Progenitor cell of endocrine pancreas (in vitro differentiated cells): ENCODE results near the gene SLC45A1. TPM values are rescaled to one million over a fixed set of nuclear protein-coding genes. Genes with fewer than 3 reads are reported as not detected.

ENCODE experiments used
- DNase-seq: peaks from one replicate; pipeline ENCODE4 v3.0.0; 2021; ENCODE audit warnings: low spot score; ENCODE audit not compliant: unreplicated experiment
- H3K27ac Mint-ChIP-seq: 2 replicates; pipeline ENCODE4 v1.8.0; 2021; ENCODE audit warnings: mild to moderate bottlenecking, moderate library complexity, mixed read lengths
- H3K27me3 Mint-ChIP-seq: 2 replicates; pipeline ENCODE4 v1.8.0; 2021; ENCODE audit warnings: mixed read lengths
- H3K36me3 Mint-ChIP-seq: 2 replicates; pipeline ENCODE4 v1.8.0; 2022; ENCODE audit warnings: mixed read lengths; ENCODE audit not compliant: insufficient read depth
- H3K4me1 Mint-ChIP-seq: 2 replicates; pipeline ENCODE4 v1.8.0; 2021; ENCODE audit warnings: low read depth, mixed read lengths
- H3K4me3 Mint-ChIP-seq: 2 replicates; pipeline ENCODE4 v1.8.0; 2021; ENCODE audit warnings: low read depth, mild to moderate bottlenecking, moderate library complexity, mixed read lengths
- H3K9me3 Mint-ChIP-seq: 2 replicates; pipeline ENCODE4 v1.8.0; 2021; ENCODE audit warnings: low read depth, mixed read lengths
- total RNA-seq: library from RNA; stranded (reverse); gene quantifications from 2 replicates; pipeline ENCODE4 v1.2.1, GENCODE V29; 2021
- TF ChIP-seq, protein P1 (sequence below): fragments of 200-600 bp; sonication (generic); IDR thresholded peaks from one replicate; pipeline ENCODE4 v1.5.0; 2021; ENCODE audit warnings: antibody characterized with exemption, mild to moderate bottlenecking; ENCODE audit not compliant: unreplicated experiment

Gene SLC45A1
- total RNA-seq, 1 donor from 2014 or later: 0.86 TPM

DNA sequence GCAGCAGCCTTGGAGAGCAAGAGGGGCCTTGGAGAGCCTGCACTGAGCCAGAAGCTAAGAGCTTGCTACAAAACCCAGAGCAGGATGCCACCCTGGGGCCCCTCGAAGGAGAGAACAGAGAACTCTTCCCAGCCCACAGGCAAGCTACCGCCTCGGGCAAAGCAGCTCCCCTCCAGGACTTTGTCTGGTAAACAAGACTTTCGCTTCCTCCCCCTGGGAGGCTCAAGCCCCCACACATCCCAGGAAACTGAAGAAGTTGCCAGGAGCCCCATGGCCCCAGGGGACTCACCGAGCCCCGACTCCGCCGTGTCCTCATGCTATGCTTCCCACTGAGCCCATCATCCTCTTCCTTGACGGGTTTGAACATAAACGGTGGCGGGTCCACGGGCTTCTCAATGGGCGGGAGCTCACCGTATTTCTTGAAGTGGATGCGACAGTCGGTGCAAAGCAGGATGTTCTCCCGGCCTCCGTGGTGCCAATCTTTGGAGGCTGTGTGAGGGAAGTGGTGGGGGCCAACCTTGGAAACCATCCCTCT, 45.9 kb downstream of the SLC45A1 start:
- DNase-seq: no peak
- H3K27me3 Mint-ChIP-seq: no peaks in the 10 kb centered on the region
- peaks cover 21% of the 10 kb centered on the region for H3K36me3 Mint-ChIP-seq
- H3K27ac Mint-ChIP-seq: peak overlapping the region; percentile 49
- peaks cover 24% of the 10 kb centered on the region for H3K4me1 Mint-ChIP-seq
- no peak overlapping the region for H3K4me3 Mint-ChIP-seq
- no peaks in the 10 kb centered on the region for H3K9me3 Mint-ChIP-seq
- TF ChIP-seq, protein P1, sequence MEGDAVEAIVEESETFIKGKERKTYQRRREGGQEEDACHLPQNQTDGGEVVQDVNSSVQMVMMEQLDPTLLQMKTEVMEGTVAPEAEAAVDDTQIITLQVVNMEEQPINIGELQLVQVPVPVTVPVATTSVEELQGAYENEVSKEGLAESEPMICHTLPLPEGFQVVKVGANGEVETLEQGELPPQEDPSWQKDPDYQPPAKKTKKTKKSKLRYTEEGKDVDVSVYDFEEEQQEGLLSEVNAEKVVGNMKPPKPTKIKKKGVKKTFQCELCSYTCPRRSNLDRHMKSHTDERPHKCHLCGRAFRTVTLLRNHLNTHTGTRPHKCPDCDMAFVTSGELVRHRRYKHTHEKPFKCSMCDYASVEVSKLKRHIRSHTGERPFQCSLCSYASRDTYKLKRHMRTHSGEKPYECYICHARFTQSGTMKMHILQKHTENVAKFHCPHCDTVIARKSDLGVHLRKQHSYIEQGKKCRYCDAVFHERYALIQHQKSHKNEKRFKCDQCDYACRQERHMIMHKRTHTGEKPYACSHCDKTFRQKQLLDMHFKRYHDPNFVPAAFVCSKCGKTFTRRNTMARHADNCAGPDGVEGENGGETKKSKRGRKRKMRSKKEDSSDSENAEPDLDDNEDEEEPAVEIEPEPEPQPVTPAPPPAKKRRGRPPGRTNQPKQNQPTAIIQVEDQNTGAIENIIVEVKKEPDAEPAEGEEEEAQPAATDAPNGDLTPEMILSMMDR: no peak

DNA sequence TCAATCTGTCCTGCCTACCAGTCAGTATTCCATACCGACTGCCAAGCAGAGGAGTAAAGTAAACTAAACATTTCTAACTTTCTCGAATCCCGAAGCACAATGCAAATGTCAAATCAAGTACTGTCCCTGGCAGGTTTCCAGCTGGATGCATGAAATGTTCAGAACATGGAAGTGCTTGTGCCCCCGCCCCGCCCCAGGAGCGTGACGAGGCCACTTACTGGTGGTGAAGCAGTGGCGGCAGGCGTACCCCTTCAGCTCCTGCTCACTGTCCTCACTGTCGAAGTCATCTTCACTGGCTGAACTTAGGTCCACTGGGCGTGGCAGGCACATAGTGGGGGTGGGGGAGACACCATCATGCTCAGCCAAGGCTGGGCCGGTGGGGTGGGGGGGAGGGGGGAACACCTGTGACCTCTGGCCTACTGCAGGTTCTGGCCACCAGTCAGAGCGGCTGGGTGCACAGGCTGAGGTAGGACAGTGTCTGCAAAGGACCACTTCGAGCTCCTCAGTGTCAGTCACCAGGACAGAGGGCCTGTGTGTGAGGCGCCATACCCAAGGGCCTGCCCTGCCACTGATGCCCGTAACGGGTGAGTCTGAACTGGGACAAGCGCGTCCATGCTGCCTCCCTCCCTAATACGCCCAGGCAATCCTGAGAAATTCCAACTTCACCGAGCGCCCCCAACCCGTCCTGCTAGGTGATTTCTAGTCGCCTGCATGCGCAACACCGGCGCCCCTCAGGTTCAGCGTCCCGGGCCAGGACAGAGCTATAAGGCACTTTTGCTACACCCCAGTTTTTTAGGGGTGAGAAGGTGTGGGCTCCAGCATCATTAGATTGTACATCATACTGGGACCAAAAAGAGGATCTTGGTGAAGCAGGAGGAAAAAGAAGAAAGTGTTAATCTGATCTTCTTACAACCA, 46.9 kb downstream of the SLC45A1 start:
- H3K4me3 Mint-ChIP-seq: no peak overlapping the region
- peaks cover 31% of the 10 kb centered on the region for H3K4me1 Mint-ChIP-seq

DNA sequence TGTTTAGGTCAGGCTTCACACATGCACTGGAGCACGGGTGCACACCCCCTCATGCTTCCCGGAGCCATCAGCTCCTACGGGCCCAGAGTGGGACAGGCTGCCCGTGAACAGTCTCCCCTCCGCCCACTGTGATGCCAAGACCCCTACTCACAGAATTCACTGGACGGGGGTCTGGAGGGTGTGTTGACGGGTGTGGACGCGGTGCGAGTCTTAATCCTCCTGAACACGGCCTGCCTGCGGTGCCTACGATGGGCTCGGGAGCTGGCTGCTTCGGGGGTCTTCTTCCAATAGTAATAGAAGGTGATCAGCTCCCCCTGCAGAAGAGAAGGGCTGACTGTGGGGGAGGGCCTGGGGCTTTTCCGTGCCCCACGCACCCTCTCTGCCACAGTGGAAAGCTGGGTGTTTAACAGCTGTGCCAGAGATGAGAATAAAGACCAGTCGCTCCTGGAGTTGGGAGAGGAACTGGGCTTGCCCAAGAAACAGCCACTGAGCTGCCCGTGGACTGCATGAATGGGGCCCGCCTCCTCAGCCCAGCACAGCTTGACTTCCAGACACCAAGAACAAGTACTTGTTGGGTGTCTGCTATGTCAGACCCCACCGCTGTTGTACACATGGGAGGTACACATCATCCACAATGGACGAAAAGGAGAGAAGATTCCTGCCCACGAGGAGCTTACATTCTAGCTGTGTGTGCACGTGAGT, 47.9 kb downstream of the SLC45A1 start:
- Mint-ChIP-seq H3K27ac (peak overlapping the region; percentile 29), H3K9me3 (no peaks in the 10 kb centered on the region), H3K4me3 (no peak overlapping the region), H3K4me1 (peaks cover 41% of the 10 kb centered on the region), H3K27me3 (no peaks in the 10 kb centered on the region), H3K36me3 (peaks cover 18% of the 10 kb centered on the region)
- DNase-seq: no peak
- TF ChIP-seq, protein P1: no peak

More for the DNA sequence above, 46.9 kb downstream of the SLC45A1 start:
- H3K27ac Mint-ChIP-seq: peak overlapping the region; percentile 64
- no peak for DNase-seq
- peaks cover 18% of the 10 kb centered on the region for H3K36me3 Mint-ChIP-seq
- no peaks in the 10 kb centered on the region for H3K9me3 Mint-ChIP-seq
- TF ChIP-seq, protein P1: no peak
- H3K27me3 Mint-ChIP-seq: no peaks in the 10 kb centered on the region

DNA sequence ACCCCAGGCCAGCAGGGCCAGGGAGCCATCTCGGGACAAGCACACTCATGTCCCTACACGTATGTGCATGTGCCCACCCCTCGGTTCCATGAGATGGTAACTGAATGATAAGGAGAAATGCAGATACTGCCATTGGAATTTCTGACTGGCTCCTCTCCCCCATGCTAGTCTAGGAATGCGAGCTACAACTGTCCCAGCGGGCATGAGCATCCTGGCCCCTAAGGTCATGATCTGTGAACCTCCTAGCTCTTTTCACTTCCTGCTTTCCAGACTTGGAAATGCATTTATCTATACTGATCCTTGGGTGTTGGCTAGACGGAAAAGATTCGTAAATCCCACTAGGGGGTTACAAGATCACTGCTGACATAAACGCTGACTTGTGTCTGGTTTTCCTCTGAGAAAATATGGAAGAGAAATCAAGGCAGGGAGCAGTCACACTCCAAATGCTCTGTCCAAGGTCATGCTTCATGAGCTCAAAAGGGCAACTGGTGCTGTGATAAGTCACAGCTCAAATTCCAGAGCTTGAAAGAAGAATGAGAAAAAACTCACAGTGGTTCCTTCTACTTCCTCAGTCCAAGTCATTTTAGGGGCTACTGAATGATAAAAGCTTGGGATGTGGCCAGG, 49.8 kb downstream of the SLC45A1 start:
- Mint-ChIP-seq H3K27me3 (no peaks in the 10 kb centered on the region), H3K9me3 (no peaks in the 10 kb centered on the region), H3K4me1 (peaks cover 60% of the 10 kb centered on the region), H3K36me3 (peaks cover 17% of the 10 kb centered on the region), H3K27ac (peak overlapping the region; percentile 42), H3K4me3 (no peak overlapping the region)
- TF ChIP-seq, protein P1: no peak
- DNase-seq: no peak
